Mesendoderm (in vitro differentiated cells): Measurements from ENCODE around the gene C2orf72.
A peak's percentile ranks its signal among the peaks of the same experiment; 100 is the strongest.

Experiments
- DNase-seq: peaks from one replicate; pipeline ENCODE4 v3.0.0; 2013
- H2AK5ac ChIP-seq: 2 replicates; pipeline ENCODE4 v1.6.1; 2013; ENCODE audit warnings: low read length, inconsistent platforms
- H2BK120ac ChIP-seq: 2 replicates; pipeline ENCODE4 v1.6.1; 2013; ENCODE audit warnings: low read depth, mild to moderate bottlenecking, low read length, moderate library complexity, mixed read lengths
- H2BK15ac ChIP-seq: replicated peaks from 2 replicates; pipeline ENCODE4 v1.6.1; 2013; ENCODE audit warnings: low read depth, mild to moderate bottlenecking, moderate library complexity
- H2BK5ac ChIP-seq: 2 replicates; pipeline ENCODE4 v1.6.1; 2013; ENCODE audit warnings: low read length, inconsistent platforms
- H3K18ac ChIP-seq: 2 replicates; pipeline ENCODE4 v1.6.1; 2013; ENCODE audit warnings: mild to moderate bottlenecking, low read length, mixed read lengths
- H3K23ac ChIP-seq: one replicate; pipeline ENCODE4 v1.6.1; 2013; ENCODE audit warnings: low read length
- H3K27ac ChIP-seq: 2 replicates; pipeline ENCODE4 v1.5.1; 2013; ENCODE audit warnings: low read depth, mild to moderate bottlenecking, inconsistent platforms, low read length, moderate library complexity
- H3K27me3 ChIP-seq: 2 replicates; pipeline ENCODE4 v1.6.1; 2013; ENCODE audit warnings: low read length, control low read depth, mild to moderate bottlenecking, inconsistent platforms; ENCODE audit not compliant: insufficient read depth, poor library complexity
- H3K36me3 ChIP-seq: 2 replicates; pipeline ENCODE4 v1.6.1; 2013; ENCODE audit warnings: low read length, inconsistent platforms; ENCODE audit not compliant: control insufficient read depth, insufficient read depth
- H3K4ac ChIP-seq: one replicate; pipeline ENCODE4 v1.6.1; 2013; ENCODE audit warnings: low read depth, mild to moderate bottlenecking, low read length, moderate library complexity
- H3K4me1 ChIP-seq: 2 replicates; pipeline ENCODE4 v1.6.1; 2013; ENCODE audit warnings: low read depth, low read length, inconsistent platforms; ENCODE audit not compliant: control insufficient read depth
- H3K4me2 ChIP-seq: 2 replicates; pipeline ENCODE4 v1.6.1; 2013; ENCODE audit warnings: low read length
- H3K4me3 ChIP-seq: 2 replicates; pipeline ENCODE4 v1.5.1; 2013; ENCODE audit warnings: mild to moderate bottlenecking, low read length
- H3K56ac ChIP-seq: one replicate; pipeline ENCODE4 v1.6.1; 2013; ENCODE audit warnings: low read length
- H3K79me1 ChIP-seq: 2 replicates; pipeline ENCODE4 v1.6.1; 2013; ENCODE audit warnings: low read length, inconsistent platforms
- H3K79me2 ChIP-seq: 2 replicates; pipeline ENCODE4 v1.6.1; 2013; ENCODE audit warnings: mild to moderate bottlenecking, low read length; ENCODE audit not compliant: control insufficient read depth, insufficient read depth
- H3K9ac ChIP-seq: 2 replicates; pipeline ENCODE4 v1.6.1; 2013; ENCODE audit warnings: low read length, inconsistent platforms
- H4K5ac ChIP-seq: one replicate; pipeline ENCODE4 v1.6.1; 2013; ENCODE audit warnings: low read length
- H4K8ac ChIP-seq: one replicate; pipeline ENCODE4 v1.6.1; 2013; ENCODE audit warnings: low read depth, mild to moderate bottlenecking, control low read depth, low read length, moderate library complexity
- WGBS: extraction: QIAGEN DNeasy Blood & Tissue Kit; methylation state at CpG from one replicate; pipeline ENCODE4 v1.1.7; 2013; ENCODE audit warnings: low lambda C conversion rate, missing lambda C conversion rate; ENCODE audit not compliant: insufficient coverage; ENCODE audit errors: extremely low coverage; 5-methylcytosine and 5-hydroxymethylcytosine counted together

C2orf72 gene

GRCh38 chr2:231053846-231054245 is 16.5 kb downstream of the C2orf72 start:
- H3K79me2 ChIP-seq = peaks cover 21% of the 10 kb centered on the region
- no peak overlapping the region for H2BK5ac ChIP-seq
- H3K18ac ChIP-seq = no peak overlapping the region
- H3K27ac ChIP-seq = no peak overlapping the region
- no peak overlapping the region for H2BK120ac ChIP-seq
- H3K4me1 ChIP-seq = peaks cover 5% of the 10 kb centered on the region
- H3K4me2 ChIP-seq = no peak overlapping the region
- no peak overlapping the region for H3K4me3 ChIP-seq
- no CpG with 5 or more reads among the region's 6 CpGs for WGBS
- no peak overlapping the region for H2AK5ac ChIP-seq
- no peak overlapping the region for H2BK15ac ChIP-seq
- no peak for DNase-seq
- H4K5ac ChIP-seq = no peak overlapping the region
- H3K9ac ChIP-seq = no peak overlapping the region
- H3K36me3 ChIP-seq = no peaks in the 10 kb centered on the region
- H3K79me1 ChIP-seq = peaks cover 6% of the 10 kb centered on the region
- peaks cover 1% of the 10 kb centered on the region for H3K27me3 ChIP-seq
- H3K4ac ChIP-seq = no peak overlapping the region
- no peak overlapping the region for H3K56ac ChIP-seq
- H4K8ac ChIP-seq = no peak overlapping the region
- H3K23ac ChIP-seq = no peak overlapping the region

DNA sequence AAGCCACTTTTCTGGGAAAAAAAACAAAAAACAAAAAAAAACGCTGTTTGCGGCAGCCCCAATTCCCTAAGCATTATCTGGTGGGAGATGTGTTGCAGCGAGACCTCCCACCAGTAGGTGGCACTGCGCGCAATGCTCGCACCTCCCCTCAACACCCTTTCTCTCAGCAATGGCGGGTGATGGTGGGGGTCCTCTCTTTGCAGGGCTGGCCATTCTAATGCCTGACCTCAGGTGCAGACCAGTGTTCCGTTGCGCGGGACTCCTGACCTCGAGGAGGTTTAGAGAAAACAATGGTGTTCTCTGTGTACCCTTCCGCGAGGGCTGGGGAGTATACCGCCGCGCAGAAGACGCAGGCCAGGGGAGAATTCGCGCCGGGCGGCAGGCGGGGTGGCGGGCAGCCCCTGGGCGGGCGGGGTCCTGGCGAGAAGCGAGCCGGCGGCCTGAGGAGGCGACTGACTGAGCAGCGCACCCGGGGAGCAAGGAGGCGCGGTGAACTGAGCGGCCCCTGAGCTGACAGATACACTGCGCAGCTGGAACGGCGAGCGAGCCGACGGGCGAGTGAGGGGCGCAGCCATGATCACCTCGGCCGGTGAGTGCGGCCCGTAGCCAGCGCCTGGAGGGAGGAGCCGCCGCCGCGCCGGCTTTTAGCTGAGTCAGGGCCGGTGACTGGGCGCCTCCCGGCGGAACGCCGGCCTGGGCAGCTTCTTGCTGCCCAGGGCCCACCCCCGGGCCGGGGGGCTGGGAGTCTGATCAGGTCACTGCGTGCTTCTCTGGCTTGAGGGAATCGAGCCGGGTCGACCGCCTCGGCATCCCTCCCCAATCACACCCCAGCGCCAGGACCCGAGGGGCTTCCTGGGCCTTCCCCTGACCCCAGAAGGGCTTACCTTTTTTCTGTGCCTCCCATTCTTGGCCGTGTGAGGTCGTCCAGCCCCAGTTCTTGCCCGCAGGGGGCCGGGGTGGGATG is 19.4 kb downstream of the C2orf72 start, which contains the start of gene PSMD1:
Gene PSMD1 (plus strand): TSS at position 415 of the 964 bp plus-strand sequence. CDS start 159 bp downstream, at position 574.
- no CpG with 5 or more reads among the region's 73 CpGs for WGBS
- H3K4me2 ChIP-seq = peak within 1 kb of the TSS; percentile 95
- H2BK5ac ChIP-seq = peak within 1 kb of the TSS; percentile 83
- H4K8ac ChIP-seq = peak within 1 kb of the TSS; percentile 57
- H3K9ac ChIP-seq = peak within 1 kb of the TSS; percentile 96
- H3K79me1 ChIP-seq = peaks cover 10% of the 10 kb centered on the region
- H3K23ac ChIP-seq = peak within 1 kb of the TSS; percentile 97
- H3K56ac ChIP-seq = peak within 1 kb of the TSS; percentile 99
- peak within 1 kb of the TSS; percentile 89 for H3K18ac ChIP-seq
- peak within 1 kb of the TSS; percentile 91 for H2BK120ac ChIP-seq
- no peak within 1 kb of the TSS for H4K5ac ChIP-seq
- H3K4ac ChIP-seq = peak within 1 kb of the TSS; percentile 97
- H2AK5ac ChIP-seq = no peak within 1 kb of the TSS
- H3K27ac ChIP-seq = peak within 1 kb of the TSS; percentile 73
- peak; percentile 95 for DNase-seq
- H3K79me2 ChIP-seq = peaks cover 43% of the 10 kb centered on the region
- H3K4me1 ChIP-seq = peaks cover 5% of the 10 kb centered on the region
- peak within 1 kb of the TSS; percentile 95 for H3K4me3 ChIP-seq
- no peaks in the 10 kb centered on the region for H3K36me3 ChIP-seq
- H3K27me3 ChIP-seq = peaks cover 1% of the 10 kb centered on the region
- no peak within 1 kb of the TSS for H2BK15ac ChIP-seq

GRCh38 chr2:231057590-231057989 is 20.3 kb downstream of the C2orf72 start:
- no peak overlapping the region for H3K18ac ChIP-seq
- peak overlapping the region; percentile 97 for H3K4ac ChIP-seq
- H2BK5ac ChIP-seq = no peak overlapping the region
- H4K5ac ChIP-seq = no peak overlapping the region
- no peak for DNase-seq
- H3K23ac ChIP-seq = no peak overlapping the region
- H3K79me1 ChIP-seq = peaks cover 10% of the 10 kb centered on the region
- H3K79me2 ChIP-seq = peaks cover 43% of the 10 kb centered on the region
- no peak overlapping the region for H2BK15ac ChIP-seq
- H2AK5ac ChIP-seq = no peak overlapping the region
- H3K36me3 ChIP-seq = no peaks in the 10 kb centered on the region
- H3K56ac ChIP-seq = peak overlapping the region; percentile 99
- peaks cover 4% of the 10 kb centered on the region for H3K4me1 ChIP-seq
- peak overlapping the region; percentile 95 for H3K4me2 ChIP-seq
- H4K8ac ChIP-seq = no peak overlapping the region
- H3K27ac ChIP-seq = no peak overlapping the region
- H3K27me3 ChIP-seq = no peaks in the 10 kb centered on the region
- peak overlapping the region; percentile 96 for H3K9ac ChIP-seq
- H3K4me3 ChIP-seq = peak overlapping the region; percentile 95
- WGBS = no CpG with 5 or more reads among the region's 10 CpGs
- no peak overlapping the region for H2BK120ac ChIP-seq

DNA sequence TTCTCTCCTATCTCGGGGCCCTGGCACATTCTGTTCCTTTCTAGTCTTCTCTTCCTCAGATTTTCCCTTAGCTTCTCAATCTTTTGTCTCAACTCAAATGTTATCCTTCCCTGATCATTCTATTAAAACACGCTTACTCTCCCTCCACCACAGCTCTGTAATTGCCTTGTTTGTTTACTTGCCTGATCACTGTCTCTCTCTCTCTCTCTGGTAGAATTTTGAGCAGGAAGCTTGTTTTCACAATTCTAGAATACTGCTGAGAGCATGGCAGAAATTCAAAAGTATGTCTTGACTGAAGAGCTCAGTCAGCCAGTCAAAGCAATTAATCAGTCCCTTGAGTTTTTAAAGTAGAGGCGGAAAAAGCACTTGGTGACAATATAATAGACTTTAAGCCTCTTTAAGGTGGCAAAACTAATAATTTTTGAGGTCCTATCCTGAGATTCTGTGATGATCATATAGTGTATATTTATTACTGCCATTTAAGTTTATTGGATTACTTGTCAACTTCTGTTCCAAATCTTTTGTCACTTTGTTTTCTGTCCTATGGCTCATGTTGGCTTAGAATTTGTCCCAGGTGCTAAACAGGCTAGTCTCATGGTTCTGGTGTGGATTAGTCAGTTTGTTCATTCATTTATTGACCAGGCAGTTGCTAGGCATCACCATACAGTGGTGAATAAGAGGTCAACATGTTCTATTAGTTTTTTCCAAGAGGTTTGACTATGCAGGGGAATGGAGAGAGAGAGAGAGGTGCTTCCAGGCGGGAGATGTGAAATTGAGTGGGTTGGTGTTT is 21.6 kb downstream of the C2orf72 start:
- H4K5ac ChIP-seq = no peak overlapping the region
- H3K27me3 ChIP-seq = no peaks in the 10 kb centered on the region
- no peak overlapping the region for H3K56ac ChIP-seq
- H2BK120ac ChIP-seq = no peak overlapping the region
- no peak overlapping the region for H4K8ac ChIP-seq
- no peak overlapping the region for H3K4me3 ChIP-seq
- no peak overlapping the region for H3K18ac ChIP-seq
- peak overlapping the region; percentile 12 for H3K4me2 ChIP-seq
- H3K4me1 ChIP-seq = peaks cover 4% of the 10 kb centered on the region
- no peak overlapping the region for H2AK5ac ChIP-seq
- WGBS = 100% methylated on average over 1 of the region's 4 CpGs
- H2BK15ac ChIP-seq = no peak overlapping the region
- no peak overlapping the region for H2BK5ac ChIP-seq
- no peak overlapping the region for H3K27ac ChIP-seq
- H3K36me3 ChIP-seq = no peaks in the 10 kb centered on the region
- peak overlapping the region; percentile 15 for H3K9ac ChIP-seq
- H3K79me1 ChIP-seq = peaks cover 10% of the 10 kb centered on the region
- DNase-seq = no peak
- H3K23ac ChIP-seq = no peak overlapping the region
- H3K4ac ChIP-seq = no peak overlapping the region
- peaks cover 43% of the 10 kb centered on the region for H3K79me2 ChIP-seq

DNA sequence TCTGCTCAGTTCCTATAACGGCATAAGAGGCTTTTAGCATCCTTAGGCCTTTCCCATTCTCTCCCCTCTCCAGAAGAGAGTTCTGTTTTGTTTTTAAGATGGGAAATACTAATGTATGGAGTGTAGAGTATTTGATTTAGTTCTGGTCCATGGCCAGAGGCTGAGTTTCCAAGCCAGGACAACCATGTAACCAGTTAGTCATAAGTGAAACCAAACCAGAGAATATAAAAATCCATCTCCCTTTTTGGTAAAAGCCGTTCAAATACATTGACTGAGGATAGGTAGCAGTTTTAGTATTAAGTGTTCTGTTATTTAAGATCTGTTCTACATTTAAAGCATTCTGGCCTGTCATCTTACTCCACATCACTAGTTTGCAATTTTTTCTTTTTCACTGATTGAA is 22.4 kb downstream of the C2orf72 start:
- H2BK5ac ChIP-seq = no peak overlapping the region
- no peak overlapping the region for H3K27ac ChIP-seq
- H3K56ac ChIP-seq = no peak overlapping the region
- no peak overlapping the region for H2AK5ac ChIP-seq
- no peak overlapping the region for H4K5ac ChIP-seq
- H3K18ac ChIP-seq = no peak overlapping the region
- no peak overlapping the region for H3K4me2 ChIP-seq
- H3K9ac ChIP-seq = no peak overlapping the region
- H3K79me2 ChIP-seq = peaks cover 43% of the 10 kb centered on the region
- no peaks in the 10 kb centered on the region for H3K36me3 ChIP-seq
- H2BK120ac ChIP-seq = no peak overlapping the region
- H3K4me1 ChIP-seq = peaks cover 4% of the 10 kb centered on the region
- H2BK15ac ChIP-seq = no peak overlapping the region
- H3K4ac ChIP-seq = no peak overlapping the region
- H3K4me3 ChIP-seq = no peak overlapping the region
- WGBS = no CpG with 5 or more reads among the region's 2 CpGs
- DNase-seq = no peak
- H3K23ac ChIP-seq = no peak overlapping the region
- H3K79me1 ChIP-seq = peaks cover 12% of the 10 kb centered on the region
- no peaks in the 10 kb centered on the region for H3K27me3 ChIP-seq
- no peak overlapping the region for H4K8ac ChIP-seq
